GM19452 (cell line): ENCODE measurements around the gene DIPK1A.

Experiments used
- ATAC-seq: cut with Tn5 transposase; IDR thresholded peaks from one replicate; pipeline ENCODE4 v1.9.1; 2021; ENCODE audit not compliant: unreplicated experiment

DIPK1A gene

GRCh38 chr1:92961131-92961895 is at the start of gene DIPK1A:
Gene DIPK1A (minus strand): TSS chr1:92961462. CDS start chr1:92961429, 33 bp downstream.
- ATAC-seq = peak; percentile 48

GRCh38 chr1:93007941-93008577 is 46.8 kb upstream of the DIPK1A start:
- ATAC-seq = no peak

GRCh38 chr1:93005252-93005598 is 44.0 kb upstream of the DIPK1A start:
- ATAC-seq = no peak

DNA sequence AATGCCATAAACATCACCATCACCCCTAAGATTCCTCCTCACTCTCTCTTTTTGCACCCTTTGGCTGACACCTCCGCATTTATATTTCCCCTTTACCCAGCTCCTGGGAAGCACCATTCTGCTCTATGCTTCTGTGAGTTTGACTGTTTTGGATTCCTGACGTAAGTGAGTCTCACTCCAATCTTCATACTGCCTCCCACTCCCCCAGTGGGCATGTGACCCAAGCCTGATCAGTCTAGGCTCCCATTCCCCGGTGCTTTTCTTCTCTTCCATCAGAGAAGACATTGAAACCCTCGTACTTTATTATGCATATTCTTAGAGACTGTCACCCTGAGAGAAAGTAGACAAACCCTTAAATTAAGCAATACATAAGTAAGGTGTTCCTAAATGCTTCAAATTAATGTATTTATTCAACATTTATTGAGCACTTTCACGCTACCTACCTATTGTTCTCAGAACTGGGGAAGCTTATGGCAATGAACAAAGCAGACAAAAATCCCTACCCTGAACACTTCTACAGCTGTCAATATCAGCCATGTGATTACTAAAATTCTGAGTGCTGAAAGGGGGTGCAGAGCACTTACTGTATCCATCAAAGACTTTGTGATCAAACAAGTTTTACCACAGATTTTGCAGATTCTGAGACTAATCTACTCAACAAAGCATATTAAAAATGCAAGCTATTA is 43.4 kb upstream of the DIPK1A start:
- ATAC-seq = no peak

DNA sequence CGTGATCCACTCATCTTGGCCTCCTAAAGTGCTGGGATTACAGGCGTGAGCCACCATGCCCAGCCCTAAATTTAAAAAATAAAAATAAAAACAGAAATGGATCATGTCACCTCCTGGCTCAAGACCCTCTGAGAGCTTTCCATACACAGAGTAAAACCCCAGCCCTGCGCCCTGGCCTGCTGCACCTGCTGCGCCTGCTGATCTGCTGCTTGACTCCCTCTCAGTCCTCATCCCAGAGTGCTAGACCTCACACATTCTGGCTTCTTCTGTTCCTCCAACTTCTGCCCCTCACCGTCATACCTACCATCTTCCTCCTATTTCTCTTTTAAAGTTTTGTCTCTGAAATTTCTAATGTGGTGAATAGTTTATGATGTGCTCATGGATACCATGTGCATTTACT is 42.7 kb upstream of the DIPK1A start:
- no peak for ATAC-seq

- ATAC-seq = no peak
Measured at GRCh38 chr1:93002781-93003180, 41.5 kb upstream of the DIPK1A start.

GRCh38 chr1:93001893-93002292 is 40.6 kb upstream of the DIPK1A start:
- no peak for ATAC-seq

DNA sequence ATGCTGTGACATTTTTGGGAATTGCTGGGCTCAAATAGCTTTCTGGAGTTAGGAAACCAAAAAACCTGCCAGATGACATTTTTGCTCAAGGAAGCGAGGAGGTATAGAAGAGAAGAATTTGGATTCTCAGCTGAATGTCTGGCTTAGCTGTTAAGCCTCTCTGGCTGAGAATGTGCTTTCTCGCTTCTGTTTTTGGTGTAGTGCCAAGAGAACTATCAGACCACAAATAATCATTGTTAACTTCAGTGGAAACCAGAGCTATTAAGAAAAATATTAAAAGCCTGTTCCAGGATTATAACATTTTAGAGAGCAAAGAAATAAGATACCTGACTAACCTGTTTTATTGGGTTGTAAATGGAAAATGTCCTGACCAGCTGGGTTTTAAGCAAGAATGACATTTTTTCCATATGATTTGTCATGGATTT is 39.5 kb upstream of the DIPK1A start:
- no peak for ATAC-seq

- ATAC-seq = no peak
Measured at GRCh38 chr1:93000291-93000690, 39.0 kb upstream of the DIPK1A start.

DNA sequence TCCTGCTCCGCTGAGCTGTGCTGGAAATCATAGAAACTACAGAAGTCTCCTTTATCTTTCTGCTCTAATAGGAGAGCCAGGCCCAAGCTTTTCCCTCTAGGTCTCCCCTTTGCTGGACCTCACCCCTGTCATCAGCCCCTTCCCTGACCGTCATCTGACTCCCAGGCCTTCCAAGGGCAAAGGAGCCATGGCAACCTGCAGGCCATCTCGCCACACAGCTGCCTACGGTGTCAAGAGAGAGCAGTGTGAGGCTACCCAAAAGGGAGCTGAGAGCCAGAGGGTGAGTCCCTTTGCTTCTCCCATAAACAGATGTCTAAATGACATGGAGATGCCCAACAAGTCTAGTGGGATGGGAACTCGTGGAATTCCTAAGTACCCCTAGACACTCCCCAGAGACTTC is 37.6 kb upstream of the DIPK1A start:
- ATAC-seq = no peak

GRCh38 chr1:92995441-92996430 is 34.5 kb upstream of the DIPK1A start:
- ATAC-seq = no peak

DNA sequence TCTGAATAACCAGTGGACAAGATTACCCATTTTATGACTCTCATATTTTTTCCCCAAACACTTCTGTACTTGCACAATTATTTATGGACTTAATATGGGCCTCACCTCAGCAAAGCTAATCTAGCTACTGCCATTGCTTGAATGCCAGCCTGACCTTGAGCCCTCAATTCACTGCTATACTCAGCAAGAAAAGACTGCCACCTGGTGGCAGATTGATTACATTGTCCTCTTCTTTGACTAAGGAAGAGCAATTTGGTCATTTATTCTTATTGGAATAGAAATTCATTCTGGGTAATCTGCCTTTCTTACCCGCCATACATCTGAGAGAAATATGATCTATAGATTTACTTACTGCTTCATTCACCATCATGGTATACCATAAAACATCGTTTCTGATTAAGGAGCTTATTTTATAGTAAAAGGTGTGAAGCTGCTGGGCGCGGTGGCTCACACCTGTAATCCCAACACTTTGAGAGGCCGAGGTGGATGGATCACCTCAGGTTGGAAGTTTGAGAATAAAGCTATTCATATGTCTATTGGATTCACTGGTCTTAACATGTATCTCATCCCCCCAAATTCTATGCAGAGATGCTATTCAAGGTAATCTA is 32.9 kb upstream of the DIPK1A start:
- ATAC-seq = peak; percentile 92

DNA sequence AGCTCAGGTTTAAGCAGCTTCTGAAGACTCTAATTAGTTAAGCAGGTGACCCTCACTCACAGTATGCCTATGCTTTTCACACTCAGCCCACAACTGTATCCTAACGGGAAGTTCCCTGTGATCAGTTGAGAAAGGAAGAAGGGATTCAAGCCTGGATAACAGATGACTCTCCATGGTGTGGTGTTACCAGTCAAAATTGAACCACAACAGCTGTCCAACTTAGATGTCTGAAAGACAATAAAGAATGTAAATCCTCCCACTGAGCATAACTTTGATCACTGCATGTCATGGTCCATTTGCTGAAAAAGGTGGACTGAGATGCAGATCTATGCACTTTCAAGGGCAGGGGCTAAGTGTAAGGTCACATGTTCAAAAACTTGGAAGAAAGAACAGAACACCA is 32.3 kb upstream of the DIPK1A start:
- ATAC-seq = no peak

DNA sequence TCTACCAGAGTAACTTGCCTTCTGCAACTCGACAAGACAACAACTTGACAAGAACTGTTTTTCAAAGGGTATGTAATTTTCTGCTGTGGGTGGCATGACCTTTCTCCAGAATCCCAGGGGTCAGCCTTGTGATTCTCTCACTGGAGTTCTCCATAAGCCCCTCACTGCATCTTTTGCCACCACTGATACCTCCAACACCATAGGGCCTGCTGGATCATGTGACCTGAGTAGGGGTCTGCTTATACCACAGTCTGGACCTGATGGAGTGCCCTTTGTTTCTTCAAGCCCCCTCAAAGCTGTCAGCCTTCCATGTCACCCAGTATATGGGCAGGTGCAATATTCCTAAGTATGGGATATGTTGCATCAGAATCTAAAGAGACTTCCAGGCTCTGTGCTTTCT is 31.6 kb upstream of the DIPK1A start:
- no peak for ATAC-seq

DNA sequence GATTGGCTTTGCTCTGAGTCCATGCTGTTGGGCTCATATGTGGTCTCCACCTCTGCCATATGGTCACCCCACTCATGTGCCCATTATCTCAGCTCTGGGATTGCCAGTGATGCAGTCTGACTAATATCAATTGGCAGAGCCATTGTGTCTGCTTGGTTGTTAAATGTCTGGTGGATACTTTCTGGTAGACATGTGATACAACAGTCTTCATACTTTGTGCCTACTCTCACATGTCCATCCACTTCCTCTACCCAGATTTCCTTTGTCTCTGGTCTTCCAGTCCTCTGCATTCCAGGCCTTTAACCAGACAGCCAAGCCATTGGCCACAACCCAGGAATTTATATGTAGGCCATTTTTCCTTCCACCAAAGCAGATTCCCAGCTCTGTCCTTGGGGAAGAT is 30.8 kb upstream of the DIPK1A start:
- no peak for ATAC-seq

- ATAC-seq = no peak
Measured at GRCh38 chr1:92990828-92991227, 29.6 kb upstream of the DIPK1A start.

DNA sequence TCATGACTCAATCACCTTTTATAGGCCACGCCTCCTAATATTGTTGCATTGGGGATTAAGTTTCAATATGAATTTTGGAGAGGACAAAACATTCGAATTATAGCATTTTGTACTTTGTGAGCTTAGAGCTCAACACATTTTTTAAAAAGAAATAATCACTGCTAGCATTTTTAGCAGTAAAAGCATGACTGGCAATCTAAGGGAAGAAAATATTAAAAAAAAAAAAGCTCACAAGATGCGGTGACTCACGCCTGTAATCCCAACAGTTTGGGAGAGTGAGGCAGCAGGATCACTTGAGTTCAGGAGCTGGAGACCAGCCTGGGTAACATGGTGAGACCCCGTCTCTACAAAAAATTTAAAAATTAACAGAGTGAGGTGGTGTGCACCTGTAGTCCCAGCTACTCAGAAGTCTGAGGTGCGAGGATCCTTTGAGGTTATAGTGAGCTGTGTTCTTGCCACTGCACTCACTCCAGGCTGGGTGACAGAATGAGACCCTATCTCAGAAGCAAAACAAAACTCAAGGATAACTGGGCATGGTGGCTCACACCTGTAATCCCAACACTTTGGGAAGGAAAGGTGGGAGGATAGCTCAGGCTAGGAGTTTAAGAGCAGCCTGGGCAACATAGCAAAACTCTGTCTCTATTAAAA is 28.8 kb upstream of the DIPK1A start:
- ATAC-seq = no peak

DNA sequence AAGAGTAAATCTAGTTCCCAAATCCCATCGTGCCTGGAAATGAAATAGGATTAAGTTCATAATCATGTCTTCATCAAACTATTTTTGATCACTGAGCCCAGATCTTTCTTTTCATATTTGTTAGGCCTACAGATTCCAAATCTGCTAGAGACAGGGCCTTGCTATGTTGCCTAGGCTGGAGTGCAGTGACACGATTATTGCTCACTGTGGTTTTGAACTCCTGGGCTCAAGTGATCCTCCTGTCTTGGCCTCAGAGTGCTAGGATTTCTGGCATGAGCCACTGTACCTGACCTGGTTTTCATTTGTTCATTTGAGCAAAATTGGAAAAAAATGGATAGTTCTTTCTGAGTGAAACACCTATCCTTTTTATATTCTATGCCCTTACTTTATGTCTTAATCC is 28.0 kb upstream of the DIPK1A start:
- no peak for ATAC-seq

GRCh38 chr1:92987462-92987861 is 26.2 kb upstream of the DIPK1A start:
- ATAC-seq = no peak

GRCh38 chr1:92985101-92985500 is 23.8 kb upstream of the DIPK1A start:
- no peak for ATAC-seq
